Spleen (tissue), 11 donors: ENCODE measurements around the gene OR10H4. TPM values are rescaled to one million over a fixed set of nuclear protein-coding genes. Genes with fewer than 3 reads are reported as not detected.
A peak's percentile ranks its signal among the peaks of the same experiment; 100 is the strongest.

Experiments used
- DNase-seq: peaks from one replicate; pipeline ENCODE4 v3.0.0-alpha.2; 2020
- H3K27ac ChIP-seq, 8 donors: fragments of 200-600 bp; sonication (generic) in 7 of 8; 1 replicate in 4 of 8; 2 replicates in 4 of 8; pipeline versions ENCODE4 v1.5.0 to v1.8.0; 2016 to 2021; ENCODE audit warnings: inconsistent platforms in 4 of 8, mild to moderate bottlenecking in 4 of 8, moderate library complexity in 1 of 8
- H3K27me3 ChIP-seq, 7 donors: fragments of 200-600 bp; sonication (generic) in 6 of 7; replicated peaks in 1 of 7; 1 replicate in 4 of 7; 2 replicates in 3 of 7; pipeline versions ENCODE4 v1.5.0 to v1.8.0; 2016 to 2021; ENCODE audit warnings: inconsistent platforms in 3 of 7, mild to moderate bottlenecking in 1 of 7
- H3K36me3 ChIP-seq, 6 donors: fragments of 200-600 bp; sonication (generic) in 5 of 6; 1 replicate in 4 of 6; 2 replicates in 2 of 6; pipeline versions ENCODE4 v1.5.0 to v1.8.0; 2016 to 2021; ENCODE audit warnings: inconsistent platforms in 2 of 6
- H3K4me1 ChIP-seq, 6 donors: fragments of 200-600 bp; sonication (generic) in 5 of 6; 1 replicate in 3 of 6; 2 replicates in 3 of 6; pipeline versions ENCODE4 v1.5.0 to v1.8.0; 2016 to 2021; ENCODE audit warnings: inconsistent platforms in 3 of 6
- H3K4me3 ChIP-seq, 8 donors: fragments of 200-600 bp; sonication (generic) in 7 of 8; 1 replicate in 4 of 8; 2 replicates in 4 of 8; pipeline versions ENCODE4 v1.5.0 to v1.8.0; 2016 to 2021; ENCODE audit warnings: inconsistent platforms in 4 of 8, mild to moderate bottlenecking in 4 of 8, moderate library complexity in 2 of 8
- H3K9me3 ChIP-seq, 8 donors: fragments of 200-600 bp; sonication (generic) in 7 of 8; 1 replicate in 4 of 8; 2 replicates in 4 of 8; pipeline versions ENCODE4 v1.5.0 to v1.8.0; 2016 to 2021; ENCODE audit warnings: inconsistent platforms in 4 of 8
- CTCF ChIP-seq, 11 experiments: fragments of 200-600 bp in 7 of 11; fragments of 450-650 bp in 4 of 11; sonication (generic) in 4 of 11; IDR thresholded peaks in 8 of 11; conservative IDR thresholded peaks in 3 of 11; 1 replicate in 7 of 11; 2 replicates in 4 of 11; pipeline versions ENCODE4 v1.4.0 to v1.8.0; 2016 to 2021; ENCODE audit warnings: antibody characterized with exemption in 11 of 11, inconsistent platforms in 4 of 11, mild to moderate bottlenecking in 1 of 11
- POLR2A ChIP-seq, 3 donors: fragments of 450-650 bp; IDR thresholded peaks; one replicate each; pipeline ENCODE4 v1.5.1; 2017; ENCODE audit warnings: antibody characterized with exemption in 3 of 3, mild to moderate bottlenecking in 1 of 3
- POLR2AphosphoS5 ChIP-seq, 3 donors: sonication (generic); formaldehyde crosslinking; IDR thresholded peaks; one replicate each; pipeline ENCODE4 v1.5.1; 2017; ENCODE audit warnings: antibody characterized with exemption in 3 of 3
- WGBS, 5 donors: extraction: QIAGEN DNeasy Blood & Tissue Kit in 3 of 5; methylation state at CpG; one replicate each; pipeline versions ENCODE4 v1.1.5 to v1.1.7; 2013 to 2018; 5-methylcytosine and 5-hydroxymethylcytosine counted together
- intact Hi-C: fragments of 100-400 bp; cut with DNase I; formaldehyde crosslinking; loops from one replicate; pipeline ENCODE4 v1.15.0; 2023; ENCODE audit warnings: low total_unique reads
- polyA plus RNA-seq, 3 donors: library from polyadenylated mRNA; stranded (reverse); fragments of 200-250 nt; gene quantifications; one replicate each; pipeline ENCODE4 v1.2.1, GENCODE V29; 2013
- total RNA-seq, 7 donors: library from RNA; depleted of rRNA in 3 of 7; stranded (reverse); fragments of >200 nt in 3 of 7; fragmentation: NEBNext Ultra II Directional in 4 of 7; extraction: Animal tissue kit (Norgen Biotek cat#: 25700) in 4 of 7; gene quantifications; one replicate each; pipeline versions ENCODE4 v1.1.0 to v1.2.1, GENCODE V29; 2016 to 2021
- donor health status: healthy with polysubstance abuse.
- donor health status: DM: no; HTN: no; CAD: no; lungs with moderate emphysema.
- donor health status: DM: no; HTN: no; CAD: no.
- donor health status: Bipolar disorder and iron deficiency.
- donor health status: healthy.
- donor health status: DM: no; HTN: no; CAD: no.
- donor health status: DM: yes; HTN: yes; CAD: no.

The OR10H4 gene
- total and polyA plus RNA-seq, 10 donors, result not detected

GRCh38 chr19:15905026-15905425 is 43.8 kb upstream of the OR10H4 start:
- Histone ChIP-seq H3K4me1 (peaks cover 0 to 7% (median 0%) of the 10 kb centered on the region in 6 donors), H3K27ac (no peak overlapping the region), H3K36me3 (no peaks in the 10 kb centered on the region), H3K4me3 (no peak overlapping the region), H3K27me3 (peaks cover 0 to 29% (median 0%) of the 10 kb centered on the region in 7 donors), H3K9me3 (peaks cover 0 to 13% (median 0%) of the 10 kb centered on the region in 8 donors)
- no peak for DNase-seq
- TF ChIP-seq POLR2A (IDR thresholded peaks at IDR 0.05) (no peak), CTCF (IDR thresholded peaks at IDR 0.05 in 8 of 11, conservative IDR thresholded peaks at IDR 0.05 in 3 of 11) (no peak), POLR2AphosphoS5 (IDR thresholded peaks at IDR 0.05) (no peak)
- intact Hi-C loops, result no loop called here

- TF ChIP-seq POLR2A (IDR thresholded peaks at IDR 0.05) (no peak), CTCF (IDR thresholded peaks at IDR 0.05 in 8 of 11, conservative IDR thresholded peaks at IDR 0.05 in 3 of 11) (no peak), POLR2AphosphoS5 (IDR thresholded peaks at IDR 0.05) (no peak)
- peaks cover 0 to 24% (median 16%) of the 10 kb centered on the region in 8 donors for H3K9me3 ChIP-seq
- intact Hi-C loops, result no loop called here
- peak overlapping the region in 1 of 8 donors; percentile 12 for H3K4me3 ChIP-seq
- H3K27me3 ChIP-seq, result peaks cover 0 to 53% (median 24%) of the 10 kb centered on the region in 7 donors
- no peak overlapping the region for H3K27ac ChIP-seq
- H3K36me3 ChIP-seq, result no peaks in the 10 kb centered on the region
- WGBS, 5 donors, result 2 to 10% (median 7%) methylated on average over 42 to 44 of the region's 44 CpGs
- peaks cover 0 to 10% (median 0%) of the 10 kb centered on the region in 6 donors for H3K4me1 ChIP-seq
- peak; percentile 69 for DNase-seq
These were observed 37.1 kb upstream of the OR10H4 start for GRCh38 chr19:15911599-15912235.

- H3K27me3 ChIP-seq, result peaks cover 0 to 54% (median 24%) of the 10 kb centered on the region in 7 donors
- no peak for DNase-seq
- intact Hi-C loops, result no loop called here
- TF ChIP-seq CTCF (IDR thresholded peaks at IDR 0.05 in 8 of 11, conservative IDR thresholded peaks at IDR 0.05 in 3 of 11), result no peak
- no peak for TF ChIP-seq POLR2A (IDR thresholded peaks at IDR 0.05)
- no peak for TF ChIP-seq POLR2AphosphoS5 (IDR thresholded peaks at IDR 0.05)
- H3K4me1 ChIP-seq, result peaks cover 0 to 10% (median 0%) of the 10 kb centered on the region in 6 donors
- H3K36me3 ChIP-seq, result no peaks in the 10 kb centered on the region
- H3K4me3 ChIP-seq, result no peak overlapping the region
- H3K27ac ChIP-seq, result no peak overlapping the region
- peaks cover 0 to 24% (median 16%) of the 10 kb centered on the region in 8 donors for H3K9me3 ChIP-seq
- WGBS, 5 donors, result 56 to 78% (median 68%) methylated on average over 5 to 6 of the region's 6 CpGs
These were observed 35.4 kb upstream of the OR10H4 start for GRCh38 chr19:15913384-15913783.

GRCh38 chr19:15913830-15914229 is 35.0 kb upstream of the OR10H4 start:
- intact Hi-C loops, result no loop called here
- Histone ChIP-seq H3K27ac (no peak overlapping the region), H3K27me3 (peaks cover 0 to 54% (median 24%) of the 10 kb centered on the region in 7 donors), H3K4me3 (no peak overlapping the region), H3K36me3 (no peaks in the 10 kb centered on the region), H3K9me3 (peaks cover 0 to 24% (median 16%) of the 10 kb centered on the region in 8 donors), H3K4me1 (peaks cover 0 to 10% (median 0%) of the 10 kb centered on the region in 6 donors)
- TF ChIP-seq POLR2A (IDR thresholded peaks at IDR 0.05), result no peak
- no peak for TF ChIP-seq POLR2AphosphoS5 (IDR thresholded peaks at IDR 0.05)
- no peak for TF ChIP-seq CTCF (IDR thresholded peaks at IDR 0.05 in 8 of 11, conservative IDR thresholded peaks at IDR 0.05 in 3 of 11)
- whole genome bisulfite sequencing, 5 donors, result 86 to 93% (median 89%) methylated on average over 1 to 8 of the region's 8 CpGs
- no peak for DNase-seq
